Activated T-cell treated with anti-CD3 and anti-CD28 coated beads, Interleukin-2, amount 50 U/mL, for 4 hours (primary cell): ENCODE measurements around the gene UBE2L5. TPM values are rescaled to one million over a fixed set of nuclear protein-coding genes. Genes with fewer than 3 reads are reported as not detected.

Source experiments
- ATAC-seq, 2 donors: fragments of 200-7000 bp; cut with Tn5 transposase; one replicate each; pipeline ENCODE4 v1.10.0; 2021
- DNase-seq: peaks from one replicate; pipeline ENCODE4 v3.0.0-alpha.2; 2020
- H3K27me3 Mint-ChIP-seq: one replicate; pipeline ENCODE4 v1.8.0; 2021; ENCODE audit warnings: low read depth, mixed read lengths
- H3K36me3 Mint-ChIP-seq: one replicate; pipeline ENCODE4 v1.8.0; 2022; ENCODE audit warnings: mixed read lengths; ENCODE audit not compliant: insufficient read depth
- H3K4me1 Mint-ChIP-seq: one replicate; pipeline ENCODE4 v1.8.0; 2021; ENCODE audit warnings: low read depth, mixed read lengths
- H3K4me3 Mint-ChIP-seq: one replicate; pipeline ENCODE4 v1.8.0; 2021; ENCODE audit warnings: mild to moderate bottlenecking, moderate library complexity, mixed read lengths
- H3K9me3 Mint-ChIP-seq: one replicate; pipeline ENCODE4 v1.8.0; 2021; ENCODE audit warnings: mixed read lengths
- total RNA-seq, 3 donors: library from RNA; stranded (reverse); gene quantifications; one replicate each; pipeline ENCODE4 v1.2.1, GENCODE V29; 2021

Gene UBE2L5
- total RNA-seq, result not detected

DNA sequence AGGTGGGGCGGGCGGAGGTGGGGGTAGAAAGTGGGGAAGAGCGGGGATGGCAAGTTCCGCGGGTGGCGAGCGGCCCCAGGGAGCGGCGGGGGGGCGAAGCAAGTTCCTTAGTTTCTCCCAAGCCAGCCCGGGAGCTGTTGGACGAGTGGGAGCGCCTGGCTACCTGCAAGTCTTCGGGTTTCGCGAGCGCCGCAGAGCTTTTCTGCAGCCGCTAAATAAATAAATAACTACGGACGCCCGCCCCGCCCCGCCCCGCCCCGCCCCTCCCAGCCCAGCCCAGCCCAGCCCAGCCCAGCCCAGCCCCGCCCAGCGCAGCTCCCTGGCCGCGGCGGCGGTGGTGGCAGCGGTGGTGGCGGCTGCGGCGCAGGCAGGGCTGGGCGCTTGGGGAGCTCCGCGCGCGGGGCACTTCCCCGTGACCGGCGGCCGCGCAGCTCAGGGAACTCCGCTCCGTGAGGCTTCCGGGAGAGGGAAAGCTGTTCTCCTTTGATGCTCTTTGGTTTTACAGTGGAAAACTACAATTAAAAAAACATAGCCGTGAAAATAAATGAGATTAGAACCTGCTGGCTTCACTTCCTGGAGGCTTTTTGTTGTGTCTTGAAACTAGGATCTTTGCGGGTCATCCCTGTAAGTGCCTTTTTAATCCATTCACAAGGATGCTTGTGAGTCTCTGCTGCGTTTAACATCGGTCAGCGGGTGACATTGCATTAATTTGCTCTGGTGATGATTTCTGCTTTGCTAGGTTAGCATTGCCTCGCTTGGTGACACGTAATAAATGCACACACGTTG is at the start of gene UBE2L5:
UBE2L5 (plus strand) TSS at position 440 of the 786 bp plus-strand sequence. CDS start 5,498 bp downstream, outside the sequence.
- peak; percentile 95 to 97 for ATAC-seq
- DNase-seq, result peak; percentile 33
- Mint-ChIP-seq H3K9me3 (no peaks in the 10 kb centered on the region), H3K36me3 (no peaks in the 10 kb centered on the region), H3K4me1 (peaks cover 10% of the 10 kb centered on the region), H3K27me3 (no peaks in the 10 kb centered on the region), H3K4me3 (peak within 1 kb of the TSS; percentile 82)

GRCh38 chr13:30373727-30374126 is 48.6 kb upstream of the UBE2L5 start:
- no peak for ATAC-seq
- Mint-ChIP-seq H3K4me1 (peaks cover 91% of the 10 kb centered on the region), H3K27me3 (no peaks in the 10 kb centered on the region), H3K36me3 (peaks cover 6% of the 10 kb centered on the region), H3K4me3 (peak overlapping the region; percentile 41), H3K9me3 (no peaks in the 10 kb centered on the region)
- DNase-seq, result peak; percentile 21

DNA sequence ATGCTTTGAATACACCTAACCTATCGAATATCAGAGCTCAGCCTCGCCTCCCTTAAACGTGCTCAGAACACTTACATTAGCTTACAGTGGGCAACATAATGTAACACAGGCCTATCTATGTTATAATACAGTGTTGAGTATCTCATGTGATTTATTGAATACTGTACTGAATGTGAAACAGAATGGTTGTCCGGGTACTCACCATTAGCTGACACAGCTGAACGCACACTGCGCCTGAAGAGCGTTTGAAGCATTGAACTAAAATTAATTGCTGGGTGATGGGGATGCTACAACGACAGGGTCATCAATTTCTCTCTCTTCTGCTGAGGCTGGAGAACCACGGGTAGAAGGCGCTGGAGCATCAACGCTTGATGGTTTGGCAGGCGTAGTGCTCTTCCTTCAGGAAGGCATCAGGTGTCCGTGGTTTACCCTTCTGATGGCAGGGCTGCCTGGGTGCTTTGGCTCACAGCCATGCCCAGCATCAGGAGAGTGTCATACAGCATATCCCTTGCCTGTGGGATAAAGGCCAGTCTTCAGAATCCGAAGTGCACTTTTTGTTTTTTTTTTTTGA is 46.9 kb upstream of the UBE2L5 start:
- Mint-ChIP-seq H3K4me3 (peak overlapping the region; percentile 76), H3K27me3 (no peaks in the 10 kb centered on the region), H3K36me3 (peaks cover 2% of the 10 kb centered on the region), H3K4me1 (peaks cover 91% of the 10 kb centered on the region), H3K9me3 (no peaks in the 10 kb centered on the region)
- no peak for ATAC-seq
- DNase-seq, result no peak

- Mint-ChIP-seq H3K4me3 (peak overlapping the region; percentile 76), H3K36me3 (no peaks in the 10 kb centered on the region), H3K27me3 (no peaks in the 10 kb centered on the region), H3K4me1 (peaks cover 83% of the 10 kb centered on the region), H3K9me3 (no peaks in the 10 kb centered on the region)
- peak; percentile 43 for DNase-seq
- peak; percentile 70 to 71 for ATAC-seq
Observed at GRCh38 chr13:30376426-30377311, 45.6 kb upstream of the UBE2L5 start.

DNA sequence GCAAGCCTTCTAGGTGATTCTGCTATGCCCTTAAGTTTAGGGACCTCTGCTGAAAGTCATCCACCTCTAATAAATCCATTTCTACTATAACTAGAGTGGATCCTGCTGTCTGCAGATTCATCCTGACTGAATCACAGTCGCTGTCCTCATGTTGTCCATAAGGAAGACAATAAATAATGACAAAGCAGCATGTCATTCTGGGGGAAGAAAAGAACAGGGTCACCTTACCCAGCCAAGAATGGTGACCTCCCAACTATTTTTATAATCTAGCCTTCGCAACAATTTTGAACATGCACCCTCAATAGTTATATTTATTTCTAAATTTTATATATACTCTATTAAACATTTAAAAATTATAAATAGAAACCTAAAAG is 45.0 kb upstream of the UBE2L5 start:
- ATAC-seq (no peak), DNase-seq (no peak)
- Mint-ChIP-seq H3K27me3 (no peaks in the 10 kb centered on the region), H3K4me3 (peak overlapping the region; percentile 76), H3K9me3 (no peaks in the 10 kb centered on the region), H3K36me3 (no peaks in the 10 kb centered on the region), H3K4me1 (peaks cover 81% of the 10 kb centered on the region)

DNA sequence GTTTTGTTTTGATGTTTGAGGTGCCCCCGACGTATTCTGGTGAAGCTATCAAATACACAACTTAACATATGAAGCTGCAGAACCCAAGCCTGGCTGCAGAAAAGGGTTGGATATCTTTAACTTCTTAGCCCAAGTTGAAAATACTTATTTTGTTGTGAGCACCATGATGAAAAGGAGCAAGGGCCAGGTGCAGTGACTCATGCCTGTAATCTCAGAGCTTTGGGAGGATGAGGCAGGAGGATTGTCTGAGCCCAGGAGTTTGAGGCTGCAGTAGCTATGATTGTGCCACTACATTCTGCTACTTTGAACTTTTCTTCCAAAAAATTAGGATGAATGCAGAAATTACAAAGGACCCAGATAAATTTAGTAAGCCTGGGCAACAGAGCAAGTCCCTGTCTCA is 44.1 kb upstream of the UBE2L5 start:
- H3K4me1 Mint-ChIP-seq, result peaks cover 78% of the 10 kb centered on the region
- no peaks in the 10 kb centered on the region for H3K27me3 Mint-ChIP-seq
- no peak overlapping the region for H3K4me3 Mint-ChIP-seq
- DNase-seq (no peak), ATAC-seq (no peak)
- H3K9me3 Mint-ChIP-seq, result no peaks in the 10 kb centered on the region
- H3K36me3 Mint-ChIP-seq, result no peaks in the 10 kb centered on the region

DNA sequence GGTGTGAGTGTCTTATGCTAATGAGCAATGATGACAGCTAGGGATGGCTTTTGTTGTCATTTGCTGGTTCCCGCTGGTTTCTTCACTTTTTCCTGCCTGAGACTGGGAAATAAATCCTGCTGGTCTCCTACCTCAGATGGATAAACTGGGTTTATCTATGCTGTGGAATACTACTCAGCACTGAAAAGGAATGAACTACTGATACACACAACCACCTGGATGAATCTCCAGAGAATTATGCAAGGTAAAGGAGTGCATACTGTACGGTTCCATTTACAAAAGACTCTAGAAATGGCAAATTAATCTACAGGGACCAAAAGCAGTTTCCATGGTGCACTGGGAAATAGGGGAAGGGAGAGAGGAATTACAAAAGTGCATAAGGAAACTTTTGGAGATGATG is 41.2 kb upstream of the UBE2L5 start:
- DNase-seq (no peak), ATAC-seq (no peak)
- no peaks in the 10 kb centered on the region for H3K27me3 Mint-ChIP-seq
- peaks cover 54% of the 10 kb centered on the region for H3K4me1 Mint-ChIP-seq
- H3K9me3 Mint-ChIP-seq, result no peaks in the 10 kb centered on the region
- no peaks in the 10 kb centered on the region for H3K36me3 Mint-ChIP-seq
- H3K4me3 Mint-ChIP-seq, result no peak overlapping the region

DNA sequence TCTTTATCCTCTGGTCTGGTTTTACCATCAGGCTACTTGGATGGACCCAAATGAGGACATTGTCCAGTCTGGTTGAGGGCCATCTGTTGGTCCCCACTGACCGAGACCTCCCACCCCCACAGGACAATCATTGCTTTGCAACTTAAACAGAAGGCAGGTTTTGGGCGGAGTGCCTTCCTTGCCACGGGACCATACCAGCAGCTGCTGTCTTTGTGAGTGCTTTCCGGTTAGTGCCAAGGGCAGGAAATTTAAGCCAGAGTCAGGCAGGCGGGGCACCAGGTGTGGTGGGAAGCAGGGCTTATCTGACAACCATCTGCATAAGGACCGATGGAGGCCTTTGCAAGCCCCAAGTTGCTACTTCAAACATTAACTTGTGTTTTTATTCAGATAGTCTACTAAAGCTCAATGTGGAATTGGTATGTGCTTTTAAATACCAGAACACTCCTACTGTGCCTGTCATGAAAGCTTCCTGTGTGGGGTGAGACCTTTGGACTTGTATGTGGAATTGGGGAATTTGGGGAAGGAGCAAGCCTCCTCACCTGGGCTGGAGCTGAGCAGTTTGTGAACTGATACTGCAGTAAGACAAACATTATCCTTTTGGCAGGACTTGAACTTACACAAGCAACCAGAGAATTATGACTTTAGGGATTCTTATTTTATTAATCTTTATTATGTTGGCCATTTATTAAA is 39.3 kb upstream of the UBE2L5 start:
- DNase-seq, result no peak
- Mint-ChIP-seq H3K4me3 (no peak overlapping the region), H3K4me1 (peaks cover 39% of the 10 kb centered on the region), H3K27me3 (no peaks in the 10 kb centered on the region), H3K36me3 (no peaks in the 10 kb centered on the region), H3K9me3 (no peaks in the 10 kb centered on the region)
- no peak for ATAC-seq

- ATAC-seq, result peak; percentile 37 to 58
- H3K9me3 Mint-ChIP-seq, result no peaks in the 10 kb centered on the region
Observed at GRCh38 chr13:30388406-30389283, 33.6 kb upstream of the UBE2L5 start.

GRCh38 chr13:30391956-30392680 is 30.2 kb upstream of the UBE2L5 start:
- no peaks in the 10 kb centered on the region for H3K9me3 Mint-ChIP-seq
- no peaks in the 10 kb centered on the region for H3K36me3 Mint-ChIP-seq
- H3K27me3 Mint-ChIP-seq, result no peaks in the 10 kb centered on the region
- DNase-seq (no peak), ATAC-seq (no peak)
- H3K4me3 Mint-ChIP-seq, result no peak overlapping the region
- peaks cover 57% of the 10 kb centered on the region for H3K4me1 Mint-ChIP-seq

More at GRCh38 chr13:30388406-30389283, 33.6 kb upstream of the UBE2L5 start:
- H3K4me1 Mint-ChIP-seq, result peaks cover 35% of the 10 kb centered on the region
- peak overlapping the region; percentile 65 for H3K4me3 Mint-ChIP-seq
- H3K36me3 Mint-ChIP-seq, result no peaks in the 10 kb centered on the region
- DNase-seq, result no peak
- no peaks in the 10 kb centered on the region for H3K27me3 Mint-ChIP-seq

GRCh38 chr13:30392681-30393045 is 29.6 kb upstream of the UBE2L5 start:
- Mint-ChIP-seq H3K4me1 (peaks cover 57% of the 10 kb centered on the region), H3K27me3 (no peaks in the 10 kb centered on the region), H3K9me3 (no peaks in the 10 kb centered on the region), H3K36me3 (no peaks in the 10 kb centered on the region), H3K4me3 (no peak overlapping the region)
- ATAC-seq (no peak), DNase-seq (no peak)

DNA sequence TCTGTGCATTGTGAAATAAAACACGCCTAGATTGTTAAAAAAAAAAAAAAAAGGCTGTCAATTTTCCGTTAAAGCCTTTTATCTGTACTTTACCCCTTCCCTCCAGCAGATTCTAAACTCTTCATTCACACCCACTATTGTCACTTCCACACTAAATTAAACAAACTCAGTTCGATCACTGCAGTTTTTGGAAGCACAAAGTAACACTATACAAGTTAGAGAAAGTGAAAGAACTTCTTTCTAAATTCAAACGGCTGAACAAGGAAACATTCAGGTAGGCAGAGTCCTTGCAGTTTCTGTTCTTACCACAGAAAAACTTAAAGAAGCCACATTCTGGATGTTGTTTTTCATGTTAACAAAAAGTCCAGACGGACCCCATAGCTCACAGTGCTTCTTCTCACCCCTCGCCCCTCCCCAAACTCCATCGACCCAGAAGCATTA is 27.5 kb upstream of the UBE2L5 start:
- Mint-ChIP-seq H3K36me3 (no peaks in the 10 kb centered on the region), H3K4me1 (peaks cover 39% of the 10 kb centered on the region), H3K9me3 (no peaks in the 10 kb centered on the region), H3K27me3 (no peaks in the 10 kb centered on the region), H3K4me3 (peak overlapping the region; percentile 85)
- DNase-seq (no peak), ATAC-seq (peak; percentile 87 to 88)
